K562 (cell line): ENCODE results near the gene EPM2A. TPM values are rescaled to one million over a fixed set of nuclear protein-coding genes. Genes with fewer than 3 reads are reported as not detected.

ENCODE experiments used
- ATAC-seq: fragments of 200-7000 bp; cut with Tn5 transposase; 3 replicates; pipeline ENCODE4 v1.9.1; 2020; ENCODE audit warnings: moderate library complexity
- BruUV-seq: library from RNA; stranded (reverse); fragments of 400-500 nt; replicated peaks from 2 replicates; lab custom pipeline; 2021; lab: Mats Ljungman, UMichigan
- CTCF ChIA-PET: fragments of 300-600 bp; formaldehyde crosslinking; extraction: SDS; loops from one replicate; lab custom pipeline; 2021; ENCODE audit warnings: low intra/inter-chr PET ratio; lab: Yijun Ruan, JAX
- POLR2A ChIA-PET: fragments of 300-600, 350-650 bp; sonication (Branson Sonifier 250); formaldehyde crosslinking; extraction: SDS; loops from one replicate; lab custom pipeline; 2021; ENCODE audit warnings: antibody characterized with exemption, inconsistent platforms; lab: Yijun Ruan, JAX
- DNase-seq, 4 experiments: peaks; one replicate each; pipeline versions ENCODE4 v3.0.0 to v3.0.0-alpha.2; 2011 to 2018; ENCODE audit warnings: low spot score in 3 of 4, mixed read lengths in 3 of 4; ENCODE audit errors: extremely low read depth in 1 of 4
- FAIRE-seq: peaks from 2 replicates; lab custom pipeline; 2011; peaks lifted over from hg19 to GRCh38; lab: Jason Lieb, UNC
- H2AFZ ChIP-seq: 2 replicates; pipeline ENCODE4 v1.6.0; 2011; ENCODE audit warnings: low read depth, low read length, control low read depth, inconsistent platforms
- H3K27ac ChIP-seq: fragments of 200-600 bp; 3 replicates; pipeline ENCODE4 v1.8.0; 2011; ENCODE audit warnings: low read depth, mild to moderate bottlenecking, control low read depth, inconsistent platforms, low read length, moderate library complexity, mixed read lengths; ENCODE audit errors: extremely low read depth
- H3K27me3 ChIP-seq, 2 experiments: fragments of 300-600 bp in 1 of 2; 2 replicates in 1 of 2; 3 replicates in 1 of 2; pipeline versions ENCODE4 v1.6.0 to v1.8.0; 2011; ENCODE audit warnings: inconsistent platforms in 2 of 2, low read length in 2 of 2, mild to moderate bottlenecking in 1 of 2, mixed read lengths in 1 of 2, moderate library complexity in 1 of 2; ENCODE audit not compliant: control insufficient read depth in 2 of 2, insufficient read depth in 2 of 2
- H3K36me3 ChIP-seq: fragments of 300-600 bp; 3 replicates; pipeline ENCODE4 v1.8.0; 2011; ENCODE audit warnings: mild to moderate bottlenecking, low read length, inconsistent platforms; ENCODE audit not compliant: control insufficient read depth, insufficient read depth
- H3K4me1 ChIP-seq, 2 experiments: fragments of 200-600 bp in 1 of 2; replicated peaks in 1 of 2; 2 replicates in 1 of 2; 3 replicates in 1 of 2; pipeline versions ENCODE4 v1.5.1 to v1.8.0; 2011; ENCODE audit warnings: inconsistent platforms in 2 of 2, low read length in 2 of 2, mild to moderate bottlenecking in 1 of 2, mixed read lengths in 1 of 2, moderate library complexity in 1 of 2; ENCODE audit not compliant: control insufficient read depth in 2 of 2, insufficient read depth in 2 of 2
- H3K4me2 ChIP-seq: 2 replicates; pipeline ENCODE4 v1.6.1; 2011; ENCODE audit warnings: low read length, control low read depth, inconsistent platforms, mixed read lengths; ENCODE audit not compliant: insufficient read depth
- H3K4me3 ChIP-seq: fragments of 200-600 bp; sonication (generic), shearing (Covaris generic); 2 replicates; pipeline ENCODE4 v1.5.1; 2016; ENCODE audit warnings: control low read depth, inconsistent platforms
- H3K79me2 ChIP-seq: fragments of 200-600 bp; 3 replicates; pipeline ENCODE4 v1.8.0; 2011; ENCODE audit warnings: low read length, inconsistent platforms; ENCODE audit not compliant: control insufficient read depth, insufficient read depth
- H3K9ac ChIP-seq, 2 experiments: 2 replicates each; pipeline versions ENCODE4 v1.6.0 to v1.6.1; 2011; ENCODE audit warnings: low read depth in 2 of 2, low read length in 2 of 2, control low read depth in 1 of 2, inconsistent platforms in 1 of 2, mild to moderate bottlenecking in 1 of 2, mixed read lengths in 1 of 2; ENCODE audit not compliant: insufficient read depth in 1 of 2
- H3K9me1 ChIP-seq: one replicate; pipeline ENCODE4 v1.6.0; 2011; ENCODE audit warnings: inconsistent platforms, mild to moderate bottlenecking, low read length, moderate library complexity; ENCODE audit not compliant: control insufficient read depth, insufficient read depth
- H3K9me3 ChIP-seq: replicated peaks from 2 replicates; pipeline ENCODE4 v1.5.1; 2011; ENCODE audit warnings: low read depth, low read length, inconsistent platforms; ENCODE audit not compliant: control insufficient read depth, insufficient read depth
- H4K20me1 ChIP-seq: replicated peaks from 2 replicates; pipeline ENCODE4 v1.6.1; 2011; ENCODE audit warnings: low read length, inconsistent platforms, mixed read lengths; ENCODE audit not compliant: control insufficient read depth, insufficient read depth
- ASH1L ChIP-seq: fragments of 450-650 bp; IDR thresholded peaks from 2 replicates; pipeline ENCODE4 v1.6.1; 2018; ENCODE audit warnings: borderline replicate concordance, mild to moderate bottlenecking, low read depth; ENCODE audit not compliant: partially characterized antibody
- CREB1 ChIP-seq, 2 experiments: sonication (generic) in 1 of 2; formaldehyde crosslinking in 1 of 2; IDR thresholded peaks; 2 replicates each; pipeline versions ENCODE4 v1.6.1 to v1.8.0; 2012 to 2022; ENCODE audit warnings: inconsistent platforms in 1 of 2, mild to moderate bottlenecking in 1 of 2, missing genetic modification reagents in 1 of 2, moderate library complexity in 1 of 2
- EZH2 ChIP-seq: IDR thresholded peaks from 2 replicates; pipeline ENCODE4 v1.6.1; 2012; ENCODE audit warnings: low read depth, mild to moderate bottlenecking, inconsistent platforms, low read length, borderline replicate concordance
- IRF1 ChIP-seq: sonication (generic); formaldehyde crosslinking; IDR thresholded peaks from 2 replicates; pipeline ENCODE4 v1.8.0; 2022; ENCODE audit warnings: missing genetic modification reagents, mild to moderate bottlenecking, borderline replicate concordance
- MAX ChIP-seq: sonication (generic); formaldehyde crosslinking; IDR thresholded peaks from 2 replicates; pipeline ENCODE4 v1.9.0; 2022; ENCODE audit warnings: mild to moderate bottlenecking, missing genetic modification reagents
- POLR2A ChIP-seq: fragments of 450-650 bp; conservative IDR thresholded peaks from 2 replicates; pipeline ENCODE4 v1.6.1; 2016
- SIN3B ChIP-seq: fragments of 450-650 bp; IDR thresholded peaks from 2 replicates; pipeline ENCODE4 v1.6.1; 2017; ENCODE audit warnings: low read depth, mild to moderate bottlenecking, moderate library complexity
- ZNF134 ChIP-seq: fragments of 250-450 bp; sonication (Bioruptor Pico); conservative IDR thresholded peaks from 2 replicates; pipeline ENCODE4 v1.4.0; 2020
- ZNF184 ChIP-seq: sonication (generic); formaldehyde crosslinking; IDR thresholded peaks from 2 replicates; pipeline ENCODE4 v1.5.0; 2020; ENCODE audit warnings: missing genetic modification reagents
- WGBS: fragments of 100-300 bp; shearing (Covaris generic); methylation state at CpG from one replicate; pipeline ENCODE4 v1.1.6; 2016; ENCODE audit warnings: low coverage, mixed read lengths; ENCODE audit not compliant: insufficient coverage; ENCODE audit errors: missing lambda C conversion rate; 5-methylcytosine and 5-hydroxymethylcytosine counted together
- in situ Hi-C: fragments of 300-500 bp; cut with MboI; formaldehyde crosslinking; loops from 4 replicates; pipeline ENCODE4 v1.15.0; 2018; ENCODE audit warnings: inconsistent platforms, mixed read lengths
- intact Hi-C: fragments of 100-400 bp; cut with micrococcal nuclease; formaldehyde crosslinking; loops from 2 replicates; pipeline ENCODE4 v1.14.2; 2022
- polyA plus RNA-seq, 8 experiments: library from polyadenylated mRNA; depleted of rRNA in 4 of 8; stranded (reverse) in 5 of 8; unstranded in 3 of 8; fragments of >200 nt; fragmentation: Nextera tagmentation in 2 of 8; fragmentation: Illumina TruSeq in 1 of 8; extraction: Ambion mirVana in 2 of 8; extraction: Trizol in 1 of 8; gene quantifications; 2 replicates each; pipeline versions ENCODE4 v1.2.1 to v1.2.3, GENCODE V29; 2011 to 2014; ENCODE audit warnings: inconsistent platforms in 1 of 8, missing spikeins in 1 of 8
- total RNA-seq, 7 experiments: library from RNA; depleted of rRNA in 6 of 7; stranded (reverse); fragments of >200 nt in 6 of 7; fragmentation: Illumina TruSeq in 2 of 7; extraction: Trizol in 2 of 7; gene quantifications; 2 replicates each; pipeline versions ENCODE4 v1.2.1 to v1.2.3, GENCODE V29; 2011 to 2021; ENCODE audit warnings: low replicate concordance in 1 of 7

Gene EPM2A
- total and polyA plus RNA-seq, 9 of the 15 experiments (the other 6 are each of a cell fraction or from before 2014, with no cell fraction given), result 0.35 to 5.3 (median 2.5) TPM

GRCh38 chr6:145652572-145652971 lies 82.7 kb downstream of the EPM2A start:
- H3K27me3 ChIP-seq, result no peaks in the 10 kb centered on the region
- CTCF ChIA-PET, result no interaction called here
- no peak overlapping the region for H3K9ac ChIP-seq
- FAIRE-seq, result no peak
- no peaks in the 10 kb centered on the region for H4K20me1 ChIP-seq
- DNase-seq, result no peak
- BruUV-seq, result no TSS peak
- no peaks in the 10 kb centered on the region for H3K79me2 ChIP-seq
- no peak overlapping the region for H3K4me3 ChIP-seq
- TF ChIP-seq ASH1L, result no peak
- no peak for TF ChIP-seq CREB1 (IDR thresholded peaks at IDR 0.05)
- no peak for TF ChIP-seq CREB1 (CRISPR knock-in tag; IDR thresholded peaks at IDR 0.05)
- no peak for TF ChIP-seq MAX (CRISPR knock-in tag)
- no peak for TF ChIP-seq ZNF184 (CRISPR knock-in tag)
- no peak for TF ChIP-seq POLR2A
- no peaks in the 10 kb centered on the region for H3K36me3 ChIP-seq
- H2AFZ ChIP-seq, result no peak overlapping the region
- in situ Hi-C loops (no loop called here), intact Hi-C loops (no loop called here)
- no peak for ATAC-seq
- POLR2A ChIA-PET, result no interaction called here
- H3K27ac ChIP-seq, result no peak overlapping the region
- H3K9me3 ChIP-seq, result no peaks in the 10 kb centered on the region
- no peaks in the 10 kb centered on the region for H3K9me1 ChIP-seq
- no peak overlapping the region for H3K4me2 ChIP-seq
- WGBS, result 0% methylated on average over 1 of the region's 1 CpG
- no peaks in the 10 kb centered on the region for H3K4me1 ChIP-seq

GRCh38 chr6:145651988-145652387 lies 83.3 kb downstream of the EPM2A start:
- BruUV-seq, result no TSS peak
- DNase-seq (no peak), FAIRE-seq (no peak), ATAC-seq (no peak)
- no peaks in the 10 kb centered on the region for H3K79me2 ChIP-seq
- POLR2A ChIA-PET, result no interaction called here
- H3K36me3 ChIP-seq, result no peaks in the 10 kb centered on the region
- no peak overlapping the region for H3K9ac ChIP-seq
- no peaks in the 10 kb centered on the region for H3K9me1 ChIP-seq
- H4K20me1 ChIP-seq, result no peaks in the 10 kb centered on the region
- 3% methylated on average over 2 of the region's 2 CpGs for WGBS
- no peak overlapping the region for H2AFZ ChIP-seq
- TF ChIP-seq EZH2, result no peak
- TF ChIP-seq IRF1, result no peak
- TF ChIP-seq SIN3B, result no peak
- TF ChIP-seq ZNF134, result no peak
- TF ChIP-seq, all 486 proteins: peak for 0
- Histone ChIP-seq H3K9me3 (no peaks in the 10 kb centered on the region), H3K4me2 (no peak overlapping the region), H3K4me1 (no peaks in the 10 kb centered on the region), H3K27me3 (no peaks in the 10 kb centered on the region), H3K4me3 (no peak overlapping the region), H3K27ac (no peak overlapping the region)
- CTCF ChIA-PET, result no interaction called here
- in situ Hi-C loops, result no loop called here
- intact Hi-C loops, result no loop called here
